Sigmoid colon (tissue), 3 donors: Measurements from ENCODE around the gene SEC63.

ENCODE experiments used
- CTCF ChIP-seq, 4 experiments: fragments of 450-650 bp in 3 of 4; fragments of 200-600 bp in 1 of 4; IDR thresholded peaks; one replicate each; pipeline ENCODE4 v1.5.1; 2016 to 2019; ENCODE audit warnings: antibody characterized with exemption in 4 of 4, mild to moderate bottlenecking in 3 of 4, moderate library complexity in 2 of 4
- POLR2A ChIP-seq, 2 donors: fragments of 450-650 bp; IDR thresholded peaks; one replicate each; pipeline ENCODE4 v1.6.1; 2016; ENCODE audit warnings: antibody characterized with exemption in 2 of 2, mild to moderate bottlenecking in 2 of 2, moderate library complexity in 2 of 2

GRCh38 chr6:108004861-108005260 lies 46.9 kb upstream of the SEC63 start:
- no peak for TF ChIP-seq CTCF (IDR thresholded peaks at IDR 0.05)
- no peak for TF ChIP-seq POLR2A (IDR thresholded peaks at IDR 0.05)
